Duodenal mucosa (tissue), 2 donors: ENCODE measurements around the gene SPRYD3.

Experiments used
- H3K27ac ChIP-seq: one replicate; pipeline ENCODE4 v1.7.0; 2013; ENCODE audit warnings: low read depth, low read length
- H3K27me3 ChIP-seq, 2 donors: one replicate each; pipeline ENCODE4 v1.7.0; 2013; ENCODE audit warnings: low read length in 2 of 2, control low read depth in 1 of 2; ENCODE audit not compliant: insufficient read depth in 2 of 2, control insufficient read depth in 1 of 2
- H3K36me3 ChIP-seq, 2 donors: one replicate each; pipeline ENCODE4 v1.7.0; 2013; ENCODE audit warnings: low read length in 2 of 2, control low read depth in 1 of 2; ENCODE audit not compliant: insufficient read depth in 2 of 2, control insufficient read depth in 1 of 2
- H3K4me1 ChIP-seq, 2 donors: one replicate each; pipeline ENCODE4 v1.7.0; 2013; ENCODE audit warnings: low read length in 2 of 2, control low read depth in 1 of 2; ENCODE audit not compliant: insufficient read depth in 2 of 2, control insufficient read depth in 1 of 2
- H3K4me3 ChIP-seq, 2 donors: one replicate each; pipeline ENCODE4 v1.7.0; 2013; ENCODE audit warnings: low read length in 2 of 2, low read depth in 1 of 2
- H3K9ac ChIP-seq, 2 donors: one replicate each; pipeline ENCODE4 v1.7.0; 2013; ENCODE audit warnings: low read length in 2 of 2, low read depth in 1 of 2
- H3K9me3 ChIP-seq, 2 donors: one replicate each; pipeline ENCODE4 v1.7.0; 2013; ENCODE audit warnings: low read length in 2 of 2, control low read depth in 1 of 2; ENCODE audit not compliant: control insufficient read depth in 1 of 2

Gene SPRYD3, protein sequence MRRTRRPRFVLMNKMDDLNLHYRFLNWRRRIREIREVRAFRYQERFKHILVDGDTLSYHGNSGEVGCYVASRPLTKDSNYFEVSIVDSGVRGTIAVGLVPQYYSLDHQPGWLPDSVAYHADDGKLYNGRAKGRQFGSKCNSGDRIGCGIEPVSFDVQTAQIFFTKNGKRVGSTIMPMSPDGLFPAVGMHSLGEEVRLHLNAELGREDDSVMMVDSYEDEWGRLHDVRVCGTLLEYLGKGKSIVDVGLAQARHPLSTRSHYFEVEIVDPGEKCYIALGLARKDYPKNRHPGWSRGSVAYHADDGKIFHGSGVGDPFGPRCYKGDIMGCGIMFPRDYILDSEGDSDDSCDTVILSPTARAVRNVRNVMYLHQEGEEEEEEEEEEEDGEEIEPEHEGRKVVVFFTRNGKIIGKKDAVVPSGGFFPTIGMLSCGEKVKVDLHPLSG

DNA sequence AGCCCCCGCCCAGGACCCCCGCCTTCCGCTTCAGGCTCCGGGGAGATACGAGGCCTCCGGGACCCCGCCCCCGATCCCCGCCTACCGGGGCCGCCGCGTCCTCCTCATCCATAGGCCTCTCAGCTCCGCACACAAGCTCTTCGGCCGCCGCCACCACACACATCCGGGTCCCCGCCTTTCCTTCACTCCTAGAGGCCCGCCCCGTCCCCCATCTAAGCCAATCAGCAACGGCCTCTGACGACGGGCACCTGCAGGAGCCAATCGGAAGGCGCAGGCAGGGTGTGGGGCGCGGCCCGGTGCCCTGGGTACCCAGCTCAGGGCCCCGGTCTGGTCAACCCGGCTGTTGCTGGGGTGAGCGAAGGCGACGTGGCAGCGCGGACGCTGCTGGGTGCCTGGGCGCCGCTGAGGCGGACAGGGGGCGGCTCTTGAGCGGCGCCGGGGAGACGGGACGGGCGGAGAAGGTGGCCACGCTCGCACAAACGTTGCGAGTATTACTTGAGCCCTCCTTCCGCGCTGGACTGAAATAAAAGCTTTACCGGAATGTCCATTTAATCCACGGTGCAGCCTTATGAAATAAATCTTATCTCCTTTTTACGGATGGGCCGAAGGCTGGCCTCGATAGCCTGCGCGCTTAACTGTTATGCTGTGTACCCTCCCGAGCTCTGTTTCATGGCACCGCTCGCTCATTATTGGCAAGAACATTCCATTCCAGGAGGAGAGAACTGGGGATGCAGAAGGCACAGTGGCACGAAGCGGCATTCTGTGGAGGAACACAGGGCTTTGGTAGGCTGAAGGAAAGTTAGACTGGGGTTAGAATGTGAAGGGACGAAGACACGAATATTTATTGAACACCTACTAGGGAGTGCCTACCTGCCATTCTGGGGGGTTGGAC lies at the start of gene SPRYD3:
Gene SPRYD3, minus strand, starts transcription at position 165 of the 892 bp plus-strand sequence. Its CDS starts 57 bp downstream, at position 108.
- Histone ChIP-seq H3K36me3 (peaks cover 13 to 22% of the 10 kb centered on the region in 2 donors), H3K4me1 (peaks cover 4 to 22% of the 10 kb centered on the region in 2 donors), H3K9me3 (no peaks in the 10 kb centered on the region), H3K9ac (peak within 1 kb of the TSS; percentile 75 to 79), H3K27ac (peak within 1 kb of the TSS; percentile 69), H3K4me3 (peak within 1 kb of the TSS; percentile 80 to 84), H3K27me3 (no peaks in the 10 kb centered on the region)

DNA sequence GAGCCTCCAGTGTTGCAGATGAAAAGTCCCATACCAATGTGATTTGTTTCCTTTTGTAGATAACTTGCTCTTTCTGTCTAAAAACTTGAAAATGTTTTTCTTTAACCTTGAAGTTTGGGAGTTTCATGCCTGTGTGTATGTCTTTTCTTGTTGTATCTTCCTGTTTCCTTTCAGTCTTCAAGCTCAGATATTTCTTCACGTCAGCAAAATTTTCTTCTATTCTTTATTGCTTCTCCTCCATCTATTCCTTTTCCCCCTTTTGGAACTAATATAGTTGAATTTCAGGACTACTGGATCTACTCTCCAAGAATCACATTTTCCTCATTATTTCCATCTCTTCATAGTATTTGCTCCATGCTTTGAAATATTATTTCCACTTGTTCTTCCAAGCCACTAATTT lies 48.0 kb upstream of the SPRYD3 start:
- Histone ChIP-seq H3K36me3 (no peaks in the 10 kb centered on the region), H3K9me3 (no peaks in the 10 kb centered on the region), H3K9ac (no peak overlapping the region), H3K27ac (no peak overlapping the region), H3K27me3 (peaks cover 0 to 5% of the 10 kb centered on the region in 2 donors), H3K4me3 (no peak overlapping the region), H3K4me1 (no peaks in the 10 kb centered on the region)

DNA sequence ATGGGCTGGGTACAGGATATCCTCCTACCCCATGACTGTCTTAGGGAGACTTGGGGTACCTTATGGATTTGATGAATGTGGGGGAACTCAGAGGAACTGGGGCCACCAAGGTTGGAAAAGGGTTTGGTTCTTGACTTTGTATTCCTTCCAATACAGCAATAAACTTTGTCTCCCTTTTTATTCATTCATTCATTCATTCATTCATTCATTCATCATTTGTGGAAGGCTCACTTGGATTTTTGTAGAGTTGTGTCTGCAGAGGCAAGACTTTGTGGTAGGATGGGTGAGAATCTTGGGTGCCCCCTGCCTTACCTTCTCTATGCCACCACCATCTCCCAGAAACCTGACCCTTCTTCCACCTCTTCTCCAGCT lies 45.1 kb upstream of the SPRYD3 start:
- no peak overlapping the region for H3K27ac ChIP-seq
- no peak overlapping the region for H3K4me3 ChIP-seq
- H3K9me3 ChIP-seq: no peaks in the 10 kb centered on the region
- no peak overlapping the region for H3K9ac ChIP-seq
- peaks cover 0 to 5% of the 10 kb centered on the region in 2 donors for H3K27me3 ChIP-seq
- no peaks in the 10 kb centered on the region for H3K4me1 ChIP-seq
- H3K36me3 ChIP-seq: no peaks in the 10 kb centered on the region

DNA sequence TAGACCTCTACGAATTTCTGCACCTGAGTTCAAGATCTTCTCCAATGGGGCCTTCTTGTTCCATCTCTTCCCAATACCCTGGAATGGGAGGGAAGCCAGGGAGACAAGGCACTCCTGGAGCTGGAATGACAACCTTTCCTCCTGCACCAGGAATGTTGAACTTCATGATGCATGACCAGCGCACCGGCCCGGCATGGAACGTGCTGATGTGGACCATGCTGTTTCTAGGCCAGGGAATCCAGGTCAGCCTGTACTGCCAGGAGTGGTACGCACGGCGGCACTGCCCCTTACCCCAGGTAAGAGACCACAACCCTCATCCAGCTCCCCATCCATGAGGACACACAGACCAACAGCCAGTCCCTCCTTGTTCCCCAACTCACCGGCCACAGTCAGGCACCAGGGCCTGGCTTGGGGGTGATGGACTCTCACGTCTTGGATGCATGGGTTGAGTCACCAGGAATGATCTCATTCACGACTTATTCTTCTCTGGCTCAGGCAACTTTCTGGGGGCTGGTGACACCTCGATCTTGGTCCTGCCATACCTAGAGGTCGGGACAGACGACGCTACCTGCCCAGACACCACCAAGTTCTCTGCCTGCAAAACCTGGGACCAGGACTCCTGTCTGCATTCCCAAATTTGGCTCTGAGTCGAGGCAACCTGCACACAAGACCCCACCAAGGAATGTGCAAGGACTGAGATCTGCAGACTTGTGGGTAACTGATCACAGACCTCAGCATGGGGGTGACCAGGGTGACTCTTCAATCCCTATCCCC lies 44.6 kb upstream of the SPRYD3 start:
- H3K4me3 ChIP-seq: no peak overlapping the region
- H3K9ac ChIP-seq: no peak overlapping the region
- H3K9me3 ChIP-seq: no peaks in the 10 kb centered on the region
- H3K27ac ChIP-seq: no peak overlapping the region
- no peaks in the 10 kb centered on the region for H3K36me3 ChIP-seq
- peaks cover 0 to 1% of the 10 kb centered on the region in 2 donors for H3K27me3 ChIP-seq
- H3K4me1 ChIP-seq: peaks cover 4 to 5% of the 10 kb centered on the region in 2 donors

DNA sequence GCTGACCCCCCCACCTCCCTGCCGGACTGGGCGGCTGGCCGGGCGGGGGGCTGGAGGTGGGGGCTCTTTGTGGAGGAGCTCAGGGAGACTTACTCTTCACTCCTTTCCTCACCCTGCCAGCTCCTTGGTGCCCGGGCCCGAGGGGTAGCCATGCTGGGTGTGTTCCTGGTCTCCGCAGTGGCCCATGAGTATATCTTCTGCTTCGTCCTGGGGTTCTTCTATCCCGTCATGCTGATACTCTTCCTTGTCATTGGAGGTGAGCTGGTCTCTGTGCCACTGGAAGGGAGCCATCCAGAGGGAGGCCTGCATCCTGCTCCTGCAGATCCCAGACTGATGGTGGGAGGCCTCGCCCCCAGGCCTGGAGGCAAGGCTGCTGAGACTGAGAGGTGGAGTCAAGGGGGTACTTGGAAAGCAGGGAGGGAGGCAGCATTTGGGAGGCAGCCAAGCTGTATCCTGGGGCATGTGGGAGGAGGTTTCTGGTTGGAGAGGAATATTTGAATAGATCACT lies 43.8 kb upstream of the SPRYD3 start:
- Histone ChIP-seq H3K4me3 (no peak overlapping the region), H3K9ac (no peak overlapping the region), H3K27me3 (no peaks in the 10 kb centered on the region), H3K36me3 (no peaks in the 10 kb centered on the region), H3K27ac (no peak overlapping the region), H3K9me3 (no peaks in the 10 kb centered on the region), H3K4me1 (peaks cover 4 to 10% of the 10 kb centered on the region in 2 donors)

DNA sequence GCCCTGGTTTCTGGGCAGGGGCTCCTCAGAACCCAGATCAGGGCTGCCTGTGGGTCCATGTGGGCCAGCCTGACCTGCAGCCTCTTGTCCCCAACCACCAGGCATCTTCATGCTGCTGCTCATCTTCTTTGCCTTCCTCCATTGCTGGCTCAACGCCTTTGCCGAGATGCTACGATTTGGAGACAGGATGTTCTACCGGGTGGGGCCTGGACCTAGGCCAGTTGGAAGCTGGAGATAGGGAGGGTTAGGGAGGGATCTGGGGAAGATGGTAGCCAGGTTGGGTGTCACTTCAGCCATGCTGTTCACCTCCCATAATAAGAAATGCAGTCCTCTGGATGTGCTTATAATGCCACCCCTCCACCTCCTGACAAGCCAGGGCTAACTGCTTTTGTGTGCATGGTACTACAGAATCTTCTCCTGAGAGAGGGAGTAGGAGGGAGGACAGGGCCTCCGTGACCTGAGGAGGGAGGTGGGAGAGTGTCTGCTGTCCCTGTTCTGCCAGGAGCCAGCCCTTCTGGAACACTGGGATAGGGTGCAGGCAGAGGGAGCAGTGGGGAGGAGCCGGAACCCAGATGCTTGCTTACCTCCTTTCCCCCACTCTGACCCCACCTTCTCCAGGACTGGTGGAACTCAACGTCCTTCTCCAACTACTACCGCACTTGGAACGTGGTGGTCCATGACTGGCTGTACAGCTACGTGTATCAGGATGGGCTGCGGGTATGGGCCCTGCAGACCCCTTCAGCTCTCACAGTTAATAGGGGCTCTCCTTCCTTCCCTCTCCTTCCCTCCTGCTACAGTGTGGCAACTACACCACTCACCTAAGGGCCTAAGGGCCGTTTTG lies 41.7 kb upstream of the SPRYD3 start:
- Histone ChIP-seq H3K9me3 (no peaks in the 10 kb centered on the region), H3K4me3 (no peak overlapping the region), H3K27me3 (no peaks in the 10 kb centered on the region), H3K36me3 (no peaks in the 10 kb centered on the region), H3K9ac (no peak overlapping the region), H3K27ac (no peak overlapping the region), H3K4me1 (peaks cover 4 to 10% of the 10 kb centered on the region in 2 donors)

DNA sequence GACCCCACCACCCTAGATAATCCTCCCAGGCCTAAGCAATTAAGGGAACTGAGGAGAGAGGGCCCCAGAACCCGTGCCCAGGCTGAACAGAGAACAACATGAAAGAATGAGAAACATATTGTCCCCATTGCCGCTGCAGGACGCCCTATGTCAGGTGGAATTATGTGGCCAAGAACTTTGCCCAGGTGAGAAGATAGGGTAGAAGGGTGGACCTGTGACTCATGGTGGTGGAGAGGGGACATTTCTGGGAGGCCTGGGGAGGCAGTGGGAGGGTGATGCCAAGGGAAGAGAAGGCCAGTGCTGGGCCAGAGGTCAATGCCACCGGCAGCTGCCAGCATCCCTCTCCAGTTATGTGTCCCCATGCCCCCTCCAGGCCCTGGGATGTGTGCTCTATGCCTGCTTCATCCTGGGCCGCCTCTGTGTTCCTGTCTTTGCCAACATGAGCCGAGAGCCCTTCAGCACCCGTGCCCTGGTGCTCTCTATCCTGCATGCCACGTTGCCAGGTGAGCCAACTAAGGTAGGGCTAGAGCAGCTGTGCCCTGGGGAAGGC lies 39.6 kb upstream of the SPRYD3 start:
- H3K27ac ChIP-seq: no peak overlapping the region
- no peaks in the 10 kb centered on the region for H3K36me3 ChIP-seq
- H3K27me3 ChIP-seq: no peaks in the 10 kb centered on the region
- H3K4me1 ChIP-seq: peaks cover 4 to 10% of the 10 kb centered on the region in 2 donors
- no peak overlapping the region for H3K4me3 ChIP-seq
- no peaks in the 10 kb centered on the region for H3K9me3 ChIP-seq
- no peak overlapping the region for H3K9ac ChIP-seq

DNA sequence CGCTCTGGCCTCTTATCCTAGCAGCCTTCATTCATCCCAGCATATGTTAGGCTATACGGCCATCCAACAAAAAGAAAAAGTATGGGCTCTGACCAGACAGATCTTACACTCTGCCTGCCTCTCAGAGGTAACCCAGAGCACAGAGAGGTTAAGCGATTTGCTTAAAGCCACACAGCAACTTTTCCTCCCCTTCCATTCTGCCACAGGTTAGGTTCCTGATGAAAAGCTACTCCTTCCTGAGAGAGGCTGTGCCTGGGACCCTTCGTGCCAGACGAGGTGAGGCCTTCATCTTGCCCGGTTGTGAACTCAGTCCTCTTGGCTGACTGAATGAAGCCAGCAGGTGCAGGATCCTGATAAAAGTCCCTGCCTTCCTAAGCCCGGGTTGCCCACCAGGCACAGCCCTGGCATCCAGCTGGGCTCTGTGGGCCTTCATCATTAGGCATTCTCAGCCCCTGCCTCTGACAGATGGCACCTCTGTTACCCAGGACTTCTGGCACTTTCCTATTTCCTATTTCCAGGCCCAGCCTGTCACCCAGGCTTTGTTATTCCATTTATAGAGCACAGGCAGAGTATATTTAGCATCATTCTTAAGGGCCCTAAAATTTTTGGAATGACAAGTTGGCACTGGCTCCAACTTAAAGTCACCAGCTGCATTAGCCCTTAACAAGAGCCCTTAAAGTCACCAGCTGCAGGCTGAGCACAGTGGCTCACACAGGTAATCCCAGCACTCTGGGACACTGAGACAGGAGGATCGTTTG lies 36.9 kb upstream of the SPRYD3 start:
- no peak overlapping the region for H3K4me3 ChIP-seq
- H3K9ac ChIP-seq: no peak overlapping the region
- no peak overlapping the region for H3K27ac ChIP-seq
- H3K9me3 ChIP-seq: no peaks in the 10 kb centered on the region
- H3K4me1 ChIP-seq: peaks cover 4 to 10% of the 10 kb centered on the region in 2 donors
- no peaks in the 10 kb centered on the region for H3K36me3 ChIP-seq
- H3K27me3 ChIP-seq: no peaks in the 10 kb centered on the region
